GM12801 (cell line): ENCODE results near the gene MOB3B.

Experiments
- CTCF ChIP-seq: IDR thresholded peaks from one replicate; pipeline ENCODE4 v1.5.1; 2011; ENCODE audit warnings: control low read depth; ENCODE audit not compliant: insufficient read length; ENCODE audit errors: extremely low read depth

Gene MOB3B

DNA sequence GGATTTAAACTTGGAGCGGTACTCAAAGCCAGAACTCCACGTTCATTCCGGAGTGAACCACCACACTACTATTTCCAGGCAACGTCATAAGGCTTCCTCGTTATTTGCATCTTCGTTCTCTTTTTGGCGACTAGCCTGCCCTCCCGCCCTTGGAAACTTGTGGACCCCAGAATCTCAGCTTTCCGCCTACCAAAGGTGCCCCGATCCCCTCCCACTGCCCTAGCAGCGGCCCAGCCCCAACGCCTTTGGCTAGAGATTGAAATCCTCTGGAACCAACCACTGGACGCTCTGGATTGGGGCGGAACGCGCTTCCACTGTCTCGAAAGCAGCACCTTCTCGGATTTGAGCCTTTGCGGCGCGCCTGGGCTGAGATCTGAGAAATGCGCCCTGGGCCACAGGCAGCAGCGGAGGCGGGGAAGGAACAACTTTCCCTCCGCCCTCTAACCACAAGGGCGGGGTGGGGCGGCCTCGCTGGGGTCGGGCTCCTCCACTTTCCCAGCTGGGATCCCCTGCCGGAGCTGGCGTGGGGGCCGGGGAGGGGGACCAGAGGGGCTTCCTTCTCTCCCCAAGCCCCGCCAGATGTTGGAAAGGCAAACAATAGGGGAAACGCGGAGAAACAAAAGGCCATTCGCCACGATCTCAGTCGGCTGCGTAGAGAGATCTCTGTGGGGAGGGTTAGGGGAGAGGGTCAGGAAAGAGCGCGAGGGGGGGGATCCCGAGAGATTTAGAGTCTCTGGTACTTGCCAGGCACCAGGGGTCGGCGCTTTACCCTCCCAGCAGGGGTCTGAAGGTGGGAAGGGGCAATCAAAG is 1.3 kb downstream of the MOB3B start:
- no peak for TF ChIP-seq CTCF

- TF ChIP-seq CTCF, result no peak
Observed at GRCh38 chr9:27527702-27528075, 1.9 kb downstream of the MOB3B start.

GRCh38 chr9:27524236-27524635 is 5.4 kb downstream of the MOB3B start, which contains the start of gene IFNK:
Gene IFNK, plus strand, starts transcription at chr9:27524290. Its CDS starts 47 bp downstream, at chr9:27524337.
- TF ChIP-seq CTCF, result no peak

- no peak for TF ChIP-seq CTCF
Observed at GRCh38 chr9:27523141-27523540, 6.5 kb downstream of the MOB3B start.

DNA sequence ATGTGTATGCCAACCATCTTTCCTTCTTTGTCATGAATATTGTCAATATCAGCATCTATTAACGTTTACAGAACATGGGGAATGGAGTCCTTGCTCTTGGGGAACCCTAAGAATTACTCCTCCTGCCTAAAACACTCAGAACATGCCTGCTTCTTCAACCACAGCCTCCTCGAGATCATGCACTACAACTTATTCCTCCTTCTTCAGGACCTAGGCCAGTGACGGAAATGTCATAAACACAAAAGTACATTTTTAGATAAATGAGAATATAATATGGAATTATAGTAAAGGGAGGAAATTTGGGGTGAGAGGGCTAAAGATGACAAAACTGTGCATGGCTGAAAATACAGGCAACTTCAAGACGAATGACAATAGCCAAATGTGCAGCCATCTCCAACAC is 8.6 kb downstream of the MOB3B start:
- TF ChIP-seq CTCF, result no peak

GRCh38 chr9:27519466-27520465 is 9.8 kb downstream of the MOB3B start:
- TF ChIP-seq CTCF, result no peak

DNA sequence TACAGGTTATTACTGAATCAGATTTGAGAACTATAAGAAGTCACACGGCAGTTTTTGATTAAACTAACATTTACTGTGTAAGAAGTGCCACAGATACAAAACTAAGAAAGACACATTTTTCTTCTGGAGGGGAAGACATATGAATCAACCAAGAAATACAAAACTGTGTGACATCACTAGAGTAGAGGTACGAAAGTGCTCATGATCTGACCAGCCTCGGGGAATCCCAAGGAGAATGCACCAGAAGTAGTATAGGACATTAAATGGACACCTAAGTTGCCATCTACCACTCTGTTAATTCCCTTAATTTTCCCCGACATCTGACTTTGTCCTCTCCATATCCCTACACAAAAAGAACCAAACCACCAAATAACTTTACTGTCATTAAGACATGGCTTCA is 10.8 kb downstream of the MOB3B start:
- no peak for TF ChIP-seq CTCF
